WTC11 (cell line): ENCODE results near the gene LYZL2. TPM values are rescaled to one million over a fixed set of nuclear protein-coding genes. Genes with fewer than 3 reads are reported as not detected.
"Not testable (repeated sequence)": the region's sequence is repeated elsewhere in the genome, so short reads cannot be mapped to it uniquely, and the experiment has no call there.

ENCODE experiments used
- ATAC-seq: fragments of 200-7000 bp; cut with Tn5 transposase; 2 replicates; pipeline ENCODE4 v1.10.0; 2021; ENCODE audit warnings: mild to moderate bottlenecking, moderate library complexity
- CTCF ChIA-PET: fragments of 300-600 bp; sonication (Branson Sonifier 250); formaldehyde crosslinking; loops from one replicate; lab custom pipeline; 2021; ENCODE audit warnings: antibody characterized with exemption; lab: Charles Lee
- POLR2A ChIA-PET: fragments of 350-600 bp; sonication (Branson Sonifier 250); formaldehyde crosslinking; loops from one replicate; lab custom pipeline; 2021; ENCODE audit warnings: antibody characterized with exemption; lab: Charles Lee
- DNase-seq: peaks from one replicate; pipeline ENCODE4 v3.0.0; 2021; ENCODE audit warnings: low spot score
- H3K27ac Mint-ChIP-seq: 2 replicates; pipeline ENCODE4 v1.8.0; 2021; ENCODE audit warnings: mixed read lengths
- H3K27me3 Mint-ChIP-seq: 2 replicates; pipeline ENCODE4 v1.8.0; 2021; ENCODE audit warnings: low read depth, mild to moderate bottlenecking, moderate library complexity, mixed read lengths
- H3K36me3 Mint-ChIP-seq: 2 replicates; pipeline ENCODE4 v1.8.0; 2021; ENCODE audit warnings: mixed read lengths
- H3K4me1 Mint-ChIP-seq: 2 replicates; pipeline ENCODE4 v1.8.0; 2022; ENCODE audit warnings: mixed read lengths
- H3K4me3 Mint-ChIP-seq: 2 replicates; pipeline ENCODE4 v1.8.0; 2021; ENCODE audit warnings: mild to moderate bottlenecking, moderate library complexity, mixed read lengths
- H3K9me3 Mint-ChIP-seq: 2 replicates; pipeline ENCODE4 v1.8.0; 2021; ENCODE audit warnings: mixed read lengths
- ATF1 ChIP-seq: sonication (generic); formaldehyde crosslinking; IDR thresholded peaks from 2 replicates; pipeline ENCODE4 v1.8.1; 2023; ENCODE audit warnings: mild to moderate bottlenecking, moderate library complexity, missing genetic modification reagents
- CBFB ChIP-seq: sonication (generic); formaldehyde crosslinking; IDR thresholded peaks from 2 replicates; pipeline ENCODE4 v1.8.1; 2022; ENCODE audit warnings: mild to moderate bottlenecking, low read depth, missing genetic modification reagents
- ELF4 ChIP-seq: sonication (generic); formaldehyde crosslinking; IDR thresholded peaks from 2 replicates; pipeline ENCODE4 v1.8.1; 2022; ENCODE audit warnings: low read depth, mild to moderate bottlenecking, moderate library complexity, missing genetic modification reagents
- ESRRA ChIP-seq: sonication (generic); formaldehyde crosslinking; IDR thresholded peaks from 2 replicates; pipeline ENCODE4 v1.8.1; 2022; ENCODE audit warnings: mild to moderate bottlenecking, missing genetic modification reagents, borderline replicate concordance
- FOXP1 ChIP-seq: sonication (generic); formaldehyde crosslinking; IDR thresholded peaks from 2 replicates; pipeline ENCODE4 v1.8.0; 2022; ENCODE audit warnings: missing genetic modification reagents, mild to moderate bottlenecking, moderate library complexity, borderline replicate concordance
- MLX ChIP-seq: sonication (generic); formaldehyde crosslinking; IDR thresholded peaks from 2 replicates; pipeline ENCODE4 v1.8.1; 2023; ENCODE audit warnings: mild to moderate bottlenecking, missing genetic modification reagents, moderate library complexity
- MXD4 ChIP-seq: fragments of 250-450 bp; sonication (Bioruptor Pico); IDR thresholded peaks from 2 replicates; pipeline ENCODE4 v1.8.0; 2021; ENCODE audit warnings: mild to moderate bottlenecking, moderate library complexity, borderline replicate concordance
- NFATC4 ChIP-seq: fragments of 250-450 bp; sonication (Bioruptor Pico); IDR thresholded peaks from 2 replicates; pipeline ENCODE4 v1.9.0; 2021; ENCODE audit warnings: mild to moderate bottlenecking
- PRDM15 ChIP-seq: sonication (generic); formaldehyde crosslinking; IDR thresholded peaks from 2 replicates; pipeline ENCODE4 v1.8.0; 2022; ENCODE audit warnings: missing genetic modification reagents
- PRRX2 ChIP-seq: fragments of 250-450 bp; sonication (Bioruptor Pico); IDR thresholded peaks from 2 replicates; pipeline ENCODE4 v1.8.0; 2021; ENCODE audit warnings: mild to moderate bottlenecking
- SP1 ChIP-seq: sonication (generic); formaldehyde crosslinking; conservative IDR thresholded peaks from 2 replicates; pipeline ENCODE4 v1.8.1; 2022; ENCODE audit warnings: missing genetic modification reagents
- ZBTB21 ChIP-seq: sonication (generic); formaldehyde crosslinking; IDR thresholded peaks from 2 replicates; pipeline ENCODE4 v1.8.1; 2023; ENCODE audit warnings: mild to moderate bottlenecking, missing genetic modification reagents, borderline replicate concordance
- ZNF138 ChIP-seq: sonication (generic); formaldehyde crosslinking; conservative IDR thresholded peaks from 2 replicates; pipeline ENCODE4 v1.8.1; 2022; ENCODE audit warnings: mild to moderate bottlenecking, moderate library complexity, missing genetic modification reagents
- ZNF232 ChIP-seq: sonication (generic); formaldehyde crosslinking; IDR thresholded peaks from 2 replicates; pipeline ENCODE4 v1.8.0; 2022; ENCODE audit warnings: mild to moderate bottlenecking, missing genetic modification reagents
- ZNF281 ChIP-seq: sonication (generic); formaldehyde crosslinking; IDR thresholded peaks from 2 replicates; pipeline ENCODE4 v1.8.0; 2023; ENCODE audit warnings: mild to moderate bottlenecking, missing genetic modification reagents
- ZNF317 ChIP-seq: sonication (generic); formaldehyde crosslinking; IDR thresholded peaks from 2 replicates; pipeline ENCODE4 v1.8.1; 2023; ENCODE audit warnings: low read depth, mild to moderate bottlenecking, moderate library complexity, missing genetic modification reagents, borderline replicate concordance
- ZNF671 ChIP-seq: fragments of 250-450 bp; sonication (Bioruptor Pico); IDR thresholded peaks from 2 replicates; pipeline ENCODE4 v1.8.0; 2021; ENCODE audit warnings: mild to moderate bottlenecking
- total RNA-seq: library from RNA; stranded (reverse); gene quantifications from 3 replicates; pipeline ENCODE4 v1.2.3, GENCODE V29; 2021
- TF ChIP-seq, protein P1 (sequence below): fragments of 250-450 bp; sonication (Bioruptor Pico); IDR thresholded peaks from 2 replicates; pipeline ENCODE4 v1.9.0; 2021; ENCODE audit warnings: mild to moderate bottlenecking, borderline replicate concordance
- TF ChIP-seq, protein P2 (sequence below): sonication (generic); formaldehyde crosslinking; IDR thresholded peaks from 2 replicates; pipeline ENCODE4 v1.8.1; 2023; ENCODE audit warnings: mild to moderate bottlenecking, missing genetic modification reagents

Gene LYZL2
- total RNA-seq, 1 experiment from 2014 or later, result not detected

- Mint-ChIP-seq H3K9me3 (no peaks in the 10 kb centered on the region), H3K4me1 (peaks cover 40% of the 10 kb centered on the region), H3K27me3 (no peaks in the 10 kb centered on the region), H3K4me3 (no peak overlapping the region), H3K36me3 (no peaks in the 10 kb centered on the region)
- no peak for ATAC-seq
- CTCF ChIA-PET, result interaction anchor here (0.8 to 1.0 kb wide), 2 partner anchors 24 to 41 kb away, joined by 3 read pairs; no protein-coding TSS in a partner anchor
- no peak for TF ChIP-seq MXD4 (CRISPR knock-in tag)
- no peak for TF ChIP-seq ZBTB21 (CRISPR knock-in tag)
- no peak for TF ChIP-seq ESRRA (CRISPR knock-in tag)
- TF ChIP-seq MLX (CRISPR knock-in tag), result no peak
- TF ChIP-seq, protein P1, sequence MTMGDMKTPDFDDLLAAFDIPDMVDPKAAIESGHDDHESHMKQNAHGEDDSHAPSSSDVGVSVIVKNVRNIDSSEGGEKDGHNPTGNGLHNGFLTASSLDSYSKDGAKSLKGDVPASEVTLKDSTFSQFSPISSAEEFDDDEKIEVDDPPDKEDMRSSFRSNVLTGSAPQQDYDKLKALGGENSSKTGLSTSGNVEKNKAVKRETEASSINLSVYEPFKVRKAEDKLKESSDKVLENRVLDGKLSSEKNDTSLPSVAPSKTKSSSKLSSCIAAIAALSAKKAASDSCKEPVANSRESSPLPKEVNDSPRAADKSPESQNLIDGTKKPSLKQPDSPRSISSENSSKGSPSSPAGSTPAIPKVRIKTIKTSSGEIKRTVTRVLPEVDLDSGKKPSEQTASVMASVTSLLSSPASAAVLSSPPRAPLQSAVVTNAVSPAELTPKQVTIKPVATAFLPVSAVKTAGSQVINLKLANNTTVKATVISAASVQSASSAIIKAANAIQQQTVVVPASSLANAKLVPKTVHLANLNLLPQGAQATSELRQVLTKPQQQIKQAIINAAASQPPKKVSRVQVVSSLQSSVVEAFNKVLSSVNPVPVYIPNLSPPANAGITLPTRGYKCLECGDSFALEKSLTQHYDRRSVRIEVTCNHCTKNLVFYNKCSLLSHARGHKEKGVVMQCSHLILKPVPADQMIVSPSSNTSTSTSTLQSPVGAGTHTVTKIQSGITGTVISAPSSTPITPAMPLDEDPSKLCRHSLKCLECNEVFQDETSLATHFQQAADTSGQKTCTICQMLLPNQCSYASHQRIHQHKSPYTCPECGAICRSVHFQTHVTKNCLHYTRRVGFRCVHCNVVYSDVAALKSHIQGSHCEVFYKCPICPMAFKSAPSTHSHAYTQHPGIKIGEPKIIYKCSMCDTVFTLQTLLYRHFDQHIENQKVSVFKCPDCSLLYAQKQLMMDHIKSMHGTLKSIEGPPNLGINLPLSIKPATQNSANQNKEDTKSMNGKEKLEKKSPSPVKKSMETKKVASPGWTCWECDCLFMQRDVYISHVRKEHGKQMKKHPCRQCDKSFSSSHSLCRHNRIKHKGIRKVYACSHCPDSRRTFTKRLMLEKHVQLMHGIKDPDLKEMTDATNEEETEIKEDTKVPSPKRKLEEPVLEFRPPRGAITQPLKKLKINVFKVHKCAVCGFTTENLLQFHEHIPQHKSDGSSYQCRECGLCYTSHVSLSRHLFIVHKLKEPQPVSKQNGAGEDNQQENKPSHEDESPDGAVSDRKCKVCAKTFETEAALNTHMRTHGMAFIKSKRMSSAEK, result no peak
- TF ChIP-seq ELF4, result no peak
- TF ChIP-seq ATF1, result no peak
- TF ChIP-seq NFATC4 (CRISPR knock-in tag), result no peak
- TF ChIP-seq ZNF317, result no peak
- no peak for TF ChIP-seq ZNF232 (CRISPR knock-in tag)
- no peak for TF ChIP-seq ZNF671
- TF ChIP-seq CBFB (CRISPR knock-in tag), result no peak
- no peak for TF ChIP-seq SP1 (CRISPR knock-in tag)
- no peak for TF ChIP-seq FOXP1 (CRISPR knock-in tag)
- TF ChIP-seq, protein P2, sequence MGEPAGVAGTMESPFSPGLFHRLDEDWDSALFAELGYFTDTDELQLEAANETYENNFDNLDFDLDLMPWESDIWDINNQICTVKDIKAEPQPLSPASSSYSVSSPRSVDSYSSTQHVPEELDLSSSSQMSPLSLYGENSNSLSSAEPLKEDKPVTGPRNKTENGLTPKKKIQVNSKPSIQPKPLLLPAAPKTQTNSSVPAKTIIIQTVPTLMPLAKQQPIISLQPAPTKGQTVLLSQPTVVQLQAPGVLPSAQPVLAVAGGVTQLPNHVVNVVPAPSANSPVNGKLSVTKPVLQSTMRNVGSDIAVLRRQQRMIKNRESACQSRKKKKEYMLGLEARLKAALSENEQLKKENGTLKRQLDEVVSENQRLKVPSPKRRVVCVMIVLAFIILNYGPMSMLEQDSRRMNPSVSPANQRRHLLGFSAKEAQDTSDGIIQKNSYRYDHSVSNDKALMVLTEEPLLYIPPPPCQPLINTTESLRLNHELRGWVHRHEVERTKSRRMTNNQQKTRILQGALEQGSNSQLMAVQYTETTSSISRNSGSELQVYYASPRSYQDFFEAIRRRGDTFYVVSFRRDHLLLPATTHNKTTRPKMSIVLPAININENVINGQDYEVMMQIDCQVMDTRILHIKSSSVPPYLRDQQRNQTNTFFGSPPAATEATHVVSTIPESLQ (CRISPR knock-in tag), result no peak
- TF ChIP-seq PRRX2 (CRISPR knock-in tag), result no peak
- TF ChIP-seq ZNF138 (CRISPR knock-in tag), result no peak
- TF ChIP-seq, all 79 proteins: peak for 0
- POLR2A ChIA-PET, result no interaction called here
- H3K27ac Mint-ChIP-seq, result no peak overlapping the region
- no peak for DNase-seq
Observed at GRCh38 chr10:30647089-30647488, 17.5 kb upstream of the LYZL2 start.

DNA sequence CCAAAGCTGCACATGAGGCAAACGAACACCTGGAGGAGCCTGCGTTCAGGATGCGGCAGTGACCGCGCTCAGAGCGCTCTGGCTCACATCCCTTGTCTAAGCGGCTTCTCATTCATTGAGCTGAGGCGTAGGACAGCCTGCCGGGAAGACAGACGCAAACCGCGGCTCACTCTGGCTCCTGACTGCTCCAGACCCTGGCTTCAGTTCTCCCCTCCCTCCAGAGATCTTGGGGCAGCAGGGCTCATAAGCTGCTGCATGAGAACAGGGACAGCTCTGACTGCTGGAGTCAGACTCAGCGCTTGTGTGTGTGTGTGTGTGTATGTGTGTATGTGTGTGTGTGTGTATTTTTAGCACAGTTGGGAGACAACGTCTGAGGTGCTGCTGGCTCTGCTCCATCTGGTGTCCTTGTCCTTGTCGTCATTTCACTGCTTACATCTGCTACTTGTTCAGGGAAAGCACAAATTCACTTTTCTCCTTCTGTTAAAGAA is 15.8 kb upstream of the LYZL2 start:
- Mint-ChIP-seq H3K9me3 (no peaks in the 10 kb centered on the region), H3K36me3 (no peaks in the 10 kb centered on the region), H3K4me1 (peaks cover 48% of the 10 kb centered on the region), H3K27ac (no peak overlapping the region), H3K4me3 (no peak overlapping the region; the same call in 1 of the 2 replicates), H3K27me3 (no peaks in the 10 kb centered on the region)
- DNase-seq, result peak; percentile 35
- ChIA-PET POLR2A (no interaction called here), CTCF (interaction anchor here (0.7 to 1.5 kb wide), 2 partner anchors 25 to 42 kb away, joined by 3 to 6 read pairs; no protein-coding TSS in a partner anchor)
- peak; percentile 88 for ATAC-seq
- TF ChIP-seq PRDM15 (0 out of 2 replicates have a peak, but pooled peaks have one; percentile 12), ZNF281 (CRISPR knock-in tag) (no peak)

- CTCF ChIA-PET, result interaction anchor here (1.4 kb wide), 1 partner anchor 27 kb away, joined by 3 read pairs; no protein-coding TSS in a partner anchor
- H3K27me3 Mint-ChIP-seq, ATAC-seq, POLR2A ChIA-PET, H3K27ac Mint-ChIP-seq, H3K4me3 Mint-ChIP-seq, DNase-seq, H3K9me3 Mint-ChIP-seq, H3K36me3 Mint-ChIP-seq: not testable (repeated sequence)
- peaks cover 52% of the 10 kb centered on the region for H3K4me1 Mint-ChIP-seq
Observed at GRCh38 chr10:30644408-30644861, 14.9 kb upstream of the LYZL2 start.
